Measurements from ENCODE around the gene NLRP3. TPM values are rescaled to one million over a fixed set of nuclear protein-coding genes. Genes with fewer than 3 reads are reported as not detected.

NLRP3 gene
- total RNA-seq, 1 experiment from 2014 or later, result 1.4 TPM

DNA sequence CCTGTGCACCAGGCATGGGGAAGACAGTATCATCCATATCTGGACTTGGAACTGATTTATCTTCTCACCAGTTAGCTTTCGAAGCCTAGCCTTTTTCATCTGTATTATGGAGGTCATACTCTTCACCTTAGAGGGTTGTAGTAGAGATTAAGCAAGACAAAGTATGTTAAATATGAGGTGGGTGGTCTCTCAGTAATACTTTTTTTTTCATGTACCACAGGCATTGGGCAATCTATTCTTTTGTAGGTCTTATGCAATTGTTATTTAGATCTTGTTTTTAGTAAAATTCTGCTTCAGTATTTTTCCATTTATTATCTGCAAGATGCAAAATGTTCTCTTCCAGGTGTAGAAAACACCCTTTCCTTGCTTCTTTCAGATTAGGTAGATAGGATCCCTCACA, 77.1 kb downstream of the NLRP3 start:
- no peak for DNase-seq
- Histone ChIP-seq H3K4me3 (ENCODE audit: insufficient read depth, low read depth, low read length) (no peak overlapping the region), H3K36me3 (replicated peaks; ENCODE audit: control insufficient read depth, insufficient read depth, low read length) (no peaks in the 10 kb centered on the region), H3K27me3 (ENCODE audit: control insufficient read depth, insufficient read depth, low read length) (no peaks in the 10 kb centered on the region)

DNA sequence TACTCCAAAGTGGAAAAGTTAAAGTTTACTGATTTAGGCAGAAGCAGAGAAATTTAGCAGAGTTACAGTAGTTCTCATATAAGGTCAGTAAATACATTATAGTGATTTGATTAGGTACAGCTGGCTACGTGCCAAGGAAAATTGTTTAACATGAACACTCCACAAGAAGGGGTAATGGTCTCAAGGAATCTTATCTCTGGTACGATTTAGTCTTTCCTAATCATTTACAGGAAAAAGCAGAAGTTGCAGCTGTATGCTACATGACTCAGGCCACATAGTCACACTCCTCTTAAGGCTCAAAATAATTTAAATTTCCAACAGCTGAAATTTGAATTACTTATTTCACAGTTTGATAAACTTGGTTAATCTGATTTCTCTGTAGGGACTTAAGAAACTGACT, 78.8 kb downstream of the NLRP3 start:
- Histone ChIP-seq H3K27me3 (ENCODE audit: control insufficient read depth, insufficient read depth, low read length) (no peaks in the 10 kb centered on the region), H3K36me3 (replicated peaks; ENCODE audit: control insufficient read depth, insufficient read depth, low read length) (no peaks in the 10 kb centered on the region), H3K4me3 (ENCODE audit: insufficient read depth, low read depth, low read length) (no peak overlapping the region)
- no peak for DNase-seq

DNA sequence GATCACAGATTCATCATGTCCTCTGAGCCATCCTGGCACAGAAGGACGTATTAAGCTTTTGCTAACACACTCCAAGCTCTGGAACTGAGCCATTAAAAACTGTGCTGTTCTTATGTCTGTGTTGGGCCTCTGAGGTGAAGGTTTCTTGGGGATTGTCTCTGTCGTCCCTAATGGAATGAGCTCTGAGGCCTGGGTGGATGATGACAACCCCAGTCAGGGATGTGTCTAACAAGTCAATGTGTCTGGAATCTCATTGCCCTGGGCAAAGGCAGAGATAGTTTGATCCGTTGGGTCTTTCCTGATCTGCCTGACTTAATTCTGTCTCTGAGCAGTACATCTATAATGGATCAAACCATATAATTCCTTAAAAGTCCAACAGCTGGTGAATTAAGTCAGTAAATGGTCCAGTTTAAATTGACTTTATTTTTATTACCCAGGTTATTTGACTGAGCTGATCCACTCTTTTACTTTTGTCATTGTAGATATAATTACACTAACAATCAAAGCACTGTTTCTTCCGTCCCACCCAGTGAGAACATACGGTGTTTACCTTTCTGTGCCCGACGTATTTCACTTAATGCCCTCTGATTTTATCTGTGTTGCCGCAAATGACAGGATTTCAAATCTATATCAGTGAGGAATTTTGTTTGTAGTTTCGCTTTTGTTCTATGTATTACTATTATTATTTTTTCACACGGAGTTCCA, 80.8 kb downstream of the NLRP3 start:
- no peak for DNase-seq
- no peak overlapping the region for H3K4me3 ChIP-seq (ENCODE audit: insufficient read depth, low read depth, low read length)
- no peaks in the 10 kb centered on the region for H3K27me3 ChIP-seq (ENCODE audit: control insufficient read depth, insufficient read depth, low read length)
- H3K36me3 ChIP-seq (replicated peaks; ENCODE audit: control insufficient read depth, insufficient read depth, low read length), result no peaks in the 10 kb centered on the region

Other genes starting within 250 kb of the NLRP3 start
- gene ZNF124, start 244.2 kb upstream of the NLRP3 start, total RNA-seq (2014; rRNA removed; shearing (Covaris generic)), result 50.3 and 54.5 TPM in 2 replicates
- not detected in 2 replicates for gene VN1R5, start 160.1 kb upstream of the NLRP3 start, total RNA-seq (2014; rRNA removed; shearing (Covaris generic))
- gene ZNF496, start 84.3 kb upstream of the NLRP3 start, total RNA-seq (2014; rRNA removed; shearing (Covaris generic)), result 127 and 150 TPM in 2 replicates
- gene OR2B11, start 41.9 kb downstream of the NLRP3 start, total RNA-seq (2014; rRNA removed; shearing (Covaris generic)), result not detected in 2 replicates
- gene OR2C3, start 120.3 kb downstream of the NLRP3 start, total RNA-seq (2014; rRNA removed; shearing (Covaris generic)), result not detected in 2 replicates
- not detected in 2 replicates for gene GCSAML, start 133.0 kb downstream of the NLRP3 start, total RNA-seq (2014; rRNA removed; shearing (Covaris generic))
- gene OR2G2, start 172.2 kb downstream of the NLRP3 start, total RNA-seq (2014; rRNA removed; shearing (Covaris generic)), result not detected in 2 replicates
- not detected in 2 replicates for gene OR2G3, start 189.4 kb downstream of the NLRP3 start, total RNA-seq (2014; rRNA removed; shearing (Covaris generic))